ENCODE results near the gene SHOC2.

Gene SHOC2

DNA sequence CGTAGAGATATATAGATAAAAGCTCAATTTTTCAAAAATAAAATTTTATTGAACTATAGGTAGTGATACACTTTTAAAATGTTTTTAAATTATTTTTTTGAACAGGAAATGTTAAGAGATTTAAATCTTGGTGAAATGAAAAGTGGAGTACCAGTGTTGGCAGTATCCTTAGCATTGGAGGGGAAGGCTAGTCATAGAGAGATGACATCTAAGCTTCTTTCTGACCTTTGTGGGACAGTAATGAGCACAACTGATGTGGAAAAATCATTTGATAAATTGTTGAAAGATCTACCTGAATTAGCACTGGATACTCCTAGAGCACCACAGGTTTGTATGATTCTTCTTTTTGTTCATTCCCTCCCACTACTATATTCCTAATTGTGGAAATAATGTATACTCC, 31.8 kb upstream of the SHOC2 start:
- H3K27ac ChIP-seq, result no peak overlapping the region
- no peak for TF ChIP-seq ZFX (IDR thresholded peaks at IDR 0.05)
- TF ChIP-seq, protein P1, sequence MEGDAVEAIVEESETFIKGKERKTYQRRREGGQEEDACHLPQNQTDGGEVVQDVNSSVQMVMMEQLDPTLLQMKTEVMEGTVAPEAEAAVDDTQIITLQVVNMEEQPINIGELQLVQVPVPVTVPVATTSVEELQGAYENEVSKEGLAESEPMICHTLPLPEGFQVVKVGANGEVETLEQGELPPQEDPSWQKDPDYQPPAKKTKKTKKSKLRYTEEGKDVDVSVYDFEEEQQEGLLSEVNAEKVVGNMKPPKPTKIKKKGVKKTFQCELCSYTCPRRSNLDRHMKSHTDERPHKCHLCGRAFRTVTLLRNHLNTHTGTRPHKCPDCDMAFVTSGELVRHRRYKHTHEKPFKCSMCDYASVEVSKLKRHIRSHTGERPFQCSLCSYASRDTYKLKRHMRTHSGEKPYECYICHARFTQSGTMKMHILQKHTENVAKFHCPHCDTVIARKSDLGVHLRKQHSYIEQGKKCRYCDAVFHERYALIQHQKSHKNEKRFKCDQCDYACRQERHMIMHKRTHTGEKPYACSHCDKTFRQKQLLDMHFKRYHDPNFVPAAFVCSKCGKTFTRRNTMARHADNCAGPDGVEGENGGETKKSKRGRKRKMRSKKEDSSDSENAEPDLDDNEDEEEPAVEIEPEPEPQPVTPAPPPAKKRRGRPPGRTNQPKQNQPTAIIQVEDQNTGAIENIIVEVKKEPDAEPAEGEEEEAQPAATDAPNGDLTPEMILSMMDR (conservative IDR thresholded peaks at IDR 0.05), result no peak

DNA sequence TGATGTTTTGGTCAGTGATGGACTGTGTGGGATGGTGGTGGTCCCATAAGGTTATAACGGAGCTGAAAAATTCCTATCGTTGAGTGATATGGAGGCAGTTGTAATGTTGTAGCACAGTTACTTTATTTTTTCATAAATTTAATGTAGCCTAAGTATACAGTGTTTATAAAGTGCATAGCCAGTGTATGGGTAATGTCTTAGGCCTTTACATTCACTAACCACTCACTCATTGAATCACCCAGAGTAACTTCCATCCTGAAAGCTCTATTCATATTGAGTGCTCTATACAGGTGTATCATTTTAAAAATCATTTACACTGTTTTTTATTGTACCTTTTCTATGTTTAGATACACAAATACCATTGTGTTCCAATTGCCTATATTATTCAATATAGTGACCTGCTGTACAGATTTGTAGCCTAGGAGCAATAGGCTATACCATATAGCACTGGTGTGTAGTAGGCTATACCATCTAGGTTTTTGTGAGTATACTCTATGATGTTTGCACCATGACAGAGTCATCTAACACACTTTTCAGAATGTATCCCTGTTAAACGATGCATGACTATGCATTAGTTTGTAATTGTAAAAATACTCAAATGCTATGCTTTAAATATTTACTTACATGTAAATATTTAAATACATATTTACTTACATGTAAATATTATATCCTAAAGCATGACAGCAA, 26.7 kb upstream of the SHOC2 start:
- TF ChIP-seq, protein P1 (conservative IDR thresholded peaks at IDR 0.05), result no peak
- TF ChIP-seq ZFX (IDR thresholded peaks at IDR 0.05), result no peak
- no peak overlapping the region for H3K27ac ChIP-seq

DNA sequence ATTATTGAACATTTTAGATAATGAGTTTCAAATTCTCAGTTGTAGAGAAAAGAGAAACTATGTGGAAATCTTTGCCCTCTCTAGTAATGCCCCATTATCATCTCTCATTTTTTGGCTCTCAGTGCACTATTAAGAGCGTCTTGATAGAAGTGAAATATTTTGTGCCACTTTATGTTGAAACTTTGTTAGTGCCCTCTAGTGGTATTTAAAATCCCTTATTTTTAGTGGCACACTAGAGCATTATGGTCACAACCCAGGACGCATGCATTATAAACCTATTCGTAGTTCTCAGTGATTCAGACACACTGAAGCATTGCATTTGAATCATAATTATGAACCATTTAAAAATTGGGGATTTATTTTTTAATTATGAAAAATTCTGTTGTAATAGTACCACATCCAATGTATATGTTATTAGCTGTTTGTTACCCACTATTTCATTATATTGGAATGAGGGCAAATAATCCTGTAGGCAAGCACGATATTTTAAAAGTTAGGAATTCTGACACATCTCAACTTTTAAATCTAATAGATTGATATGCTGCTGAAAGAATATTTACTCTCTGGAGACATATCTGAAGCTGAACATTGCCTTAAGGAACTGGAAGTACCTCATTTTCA, 25.7 kb upstream of the SHOC2 start:
- TF ChIP-seq, protein P1 (conservative IDR thresholded peaks at IDR 0.05), result peak; percentile 80
- TF ChIP-seq ZFX (IDR thresholded peaks at IDR 0.05), result no peak
- H3K27ac ChIP-seq, result no peak overlapping the region

DNA sequence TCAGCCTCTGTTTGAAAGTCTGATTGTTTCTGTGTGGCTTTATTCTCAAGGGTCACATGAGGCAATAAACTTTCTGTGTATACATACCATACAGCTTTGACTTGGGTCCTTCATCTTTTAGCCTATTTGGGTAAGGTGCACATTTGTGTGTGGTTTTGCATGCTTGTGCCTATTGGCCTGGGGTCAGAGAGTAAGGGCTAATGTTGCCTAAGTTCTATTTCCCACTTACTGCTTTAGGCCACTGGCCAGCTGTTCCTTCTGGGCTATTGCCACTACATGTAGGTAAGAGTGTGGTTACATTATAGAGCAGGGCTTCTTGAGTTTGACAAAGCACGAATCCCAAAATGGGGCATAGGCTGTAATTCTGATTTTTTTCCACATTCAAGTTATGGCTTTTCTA, 22.2 kb upstream of the SHOC2 start:
- H3K27ac ChIP-seq, result no peak overlapping the region
- TF ChIP-seq ZFX (IDR thresholded peaks at IDR 0.05), result no peak
- TF ChIP-seq, protein P1 (conservative IDR thresholded peaks at IDR 0.05), result no peak

DNA sequence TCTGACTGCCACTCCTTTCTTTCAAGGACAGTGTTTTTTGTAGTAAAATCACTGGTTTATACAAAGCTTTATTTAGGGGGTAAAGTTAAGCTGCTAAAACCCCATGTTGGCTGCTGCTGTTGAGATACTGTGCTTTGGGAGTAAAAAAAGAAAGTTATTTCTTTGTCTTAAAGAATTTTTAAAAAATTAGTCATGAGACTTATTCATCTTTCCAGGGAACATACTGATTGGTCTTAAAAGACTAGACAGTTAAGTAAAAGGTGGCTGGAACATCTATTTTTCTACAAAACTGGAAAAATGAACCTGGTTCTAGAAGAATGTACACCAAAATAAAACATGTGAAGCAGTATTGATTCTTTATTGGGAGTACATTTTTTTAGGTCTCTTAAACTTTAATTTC, 21.0 kb upstream of the SHOC2 start:
- TF ChIP-seq ZFX (IDR thresholded peaks at IDR 0.05), result no peak
- TF ChIP-seq, protein P1 (conservative IDR thresholded peaks at IDR 0.05), result no peak
- H3K27ac ChIP-seq, result no peak overlapping the region

DNA sequence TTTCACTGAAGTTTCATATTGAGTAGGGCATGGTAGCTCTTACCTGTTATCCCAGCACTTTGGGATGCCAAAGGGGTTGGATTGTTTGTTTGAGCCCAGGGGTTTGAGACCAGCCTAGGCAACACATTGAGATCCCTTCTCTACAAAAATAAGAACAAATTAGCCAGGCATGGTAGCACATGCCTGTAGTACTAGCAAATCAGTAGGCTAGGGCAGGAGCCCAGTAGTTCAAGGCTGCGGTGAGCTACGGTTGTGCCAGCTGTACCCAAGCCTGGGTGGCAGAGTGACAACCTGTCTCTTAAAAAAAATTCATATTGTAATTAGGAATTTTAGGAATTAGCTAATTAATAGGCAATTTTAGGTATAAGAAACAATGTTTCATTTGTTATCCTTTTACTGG, 18.4 kb upstream of the SHOC2 start:
- no peak overlapping the region for H3K27ac ChIP-seq

More for the DNA sequence above, 18.4 kb upstream of the SHOC2 start:
- TF ChIP-seq ZFX (IDR thresholded peaks at IDR 0.05), result no peak
- TF ChIP-seq, protein P1 (conservative IDR thresholded peaks at IDR 0.05), result no peak
